Measurements from ENCODE around the gene SLC25A28.
A peak's percentile ranks its signal among the peaks of the same experiment; 100 is the strongest.

GRCh38 chr10:99659031-99659867, 39.0 kb upstream of the SLC25A28 start, which contains the start of gene ENTPD7:
- TF ChIP-seq CTCF (IDR thresholded peaks at IDR 0.05; ENCODE audit: poor library complexity, severe bottlenecking) (peak; percentile 49), RAD21 (conservative IDR thresholded peaks at IDR 0.05) (no peak), EZH2 (IDR thresholded peaks at IDR 0.05; ENCODE audit: borderline replicate concordance, insufficient read depth, low read length, poor library complexity, severe bottlenecking) (no peak), EP300 (conservative IDR thresholded peaks at IDR 0.05; ENCODE audit: poor library complexity, severe bottlenecking) (no peak), POLR2AphosphoS5 (IDR thresholded peaks at IDR 0.05) (peak; percentile 65), MXI1 (conservative IDR thresholded peaks at IDR 0.05; ENCODE audit: poor library complexity, severe bottlenecking) (peak; percentile 69), REST (IDR thresholded peaks at IDR 0.05; ENCODE audit: borderline replicate concordance) (no peak)

Measured in neural cell (in vitro differentiated cells).